GM18858 (cell line): ENCODE data around the gene EPX.

Source experiments
- ATAC-seq: cut with Tn5 transposase; IDR thresholded peaks from one replicate; pipeline ENCODE4 v1.9.1; 2021; ENCODE audit not compliant: unreplicated experiment

The EPX gene

GRCh38 chr17:58184986-58185761 is 7.4 kb upstream of the EPX start:
- no peak for ATAC-seq

- ATAC-seq = no peak
These were observed 5.9 kb upstream of the EPX start for GRCh38 chr17:58186591-58186990.

- ATAC-seq = no peak
These were observed 5.5 kb upstream of the EPX start for GRCh38 chr17:58187063-58187462.

DNA sequence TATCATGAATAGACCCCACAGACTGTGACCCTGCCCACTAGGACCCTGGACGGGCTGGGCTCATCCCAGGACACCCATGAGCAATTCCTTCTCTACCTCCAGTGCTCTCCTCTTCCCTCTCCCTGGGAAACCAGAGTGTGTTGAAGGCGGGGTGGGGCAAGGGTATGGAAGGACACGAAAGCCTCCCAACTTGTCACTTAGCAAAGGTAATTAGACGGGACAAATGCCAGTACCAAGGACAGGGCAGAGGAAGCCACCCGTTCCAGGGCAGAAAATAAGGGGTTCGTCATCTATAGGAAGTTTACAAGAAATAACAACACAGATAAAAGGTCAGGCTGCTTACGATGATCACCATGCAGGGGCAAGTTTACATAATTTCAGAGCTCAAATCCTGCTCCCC is 4.9 kb upstream of the EPX start:
- ATAC-seq = no peak

DNA sequence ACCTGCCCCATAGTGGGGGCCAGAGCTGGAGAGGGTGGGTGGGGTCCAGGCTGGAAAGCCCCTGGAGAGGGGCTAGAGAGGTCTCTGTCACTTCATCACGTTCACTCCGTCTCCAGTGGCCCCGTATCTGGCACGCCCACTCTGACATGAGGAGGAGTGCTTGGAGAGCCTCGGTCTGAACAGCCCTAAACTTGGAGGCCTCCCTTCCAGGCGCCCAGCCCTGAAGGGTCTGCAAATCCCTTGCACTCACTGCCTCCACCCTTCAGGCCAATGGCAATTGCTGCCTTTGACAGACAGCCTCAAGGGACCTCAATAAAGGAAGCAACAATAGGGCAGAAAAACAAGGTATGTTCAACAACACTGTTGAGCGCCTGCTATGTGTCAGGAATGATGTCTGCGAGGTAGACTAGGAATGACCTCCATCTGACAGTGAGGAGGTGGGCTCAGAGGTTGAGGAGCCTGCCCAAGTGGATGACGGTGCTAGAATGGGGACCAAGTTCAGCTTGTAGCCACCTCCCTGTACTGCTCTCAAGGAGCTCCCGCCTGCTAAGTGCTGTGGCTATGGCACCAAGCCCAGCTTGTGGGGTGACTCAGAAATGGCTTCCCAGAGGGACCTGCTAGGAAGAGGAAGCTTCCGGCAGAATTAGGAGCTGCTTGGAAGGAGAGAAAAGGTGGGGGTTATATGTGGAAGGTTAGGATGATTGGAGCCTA is 2.9 kb upstream of the EPX start:
- no peak for ATAC-seq

DNA sequence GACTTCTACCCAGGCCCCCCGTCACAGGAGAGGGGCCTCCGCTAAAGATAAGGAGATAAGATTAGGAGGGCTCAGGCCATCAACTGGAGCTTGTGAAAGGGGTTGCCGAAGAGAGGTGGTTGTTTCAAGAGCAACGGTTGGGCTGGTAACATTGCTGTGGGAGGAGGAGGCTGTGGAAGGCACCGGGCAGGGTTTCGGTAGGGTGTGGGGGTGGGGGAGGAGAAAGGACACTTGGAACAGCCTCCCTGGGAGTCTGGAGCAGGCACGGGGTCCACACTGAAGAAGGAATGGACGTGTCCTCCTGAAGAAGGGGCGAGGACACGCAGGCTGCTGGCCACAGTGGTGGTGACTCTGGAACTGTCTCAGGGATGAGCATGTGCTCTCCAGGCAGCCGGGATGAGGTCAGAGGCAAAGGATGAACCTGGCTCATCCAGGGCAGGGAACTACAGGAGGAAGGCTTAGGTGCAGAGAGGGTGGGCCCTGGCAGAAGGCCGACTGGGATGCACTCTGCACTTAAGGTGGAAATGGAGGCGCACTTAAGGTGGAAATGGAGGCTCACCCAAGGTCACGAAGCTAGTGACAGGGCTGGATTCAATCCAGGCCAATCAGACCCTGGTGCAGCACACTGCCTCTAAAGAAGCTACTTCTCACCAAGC is 1.2 kb upstream of the EPX start:
- no peak for ATAC-seq

DNA sequence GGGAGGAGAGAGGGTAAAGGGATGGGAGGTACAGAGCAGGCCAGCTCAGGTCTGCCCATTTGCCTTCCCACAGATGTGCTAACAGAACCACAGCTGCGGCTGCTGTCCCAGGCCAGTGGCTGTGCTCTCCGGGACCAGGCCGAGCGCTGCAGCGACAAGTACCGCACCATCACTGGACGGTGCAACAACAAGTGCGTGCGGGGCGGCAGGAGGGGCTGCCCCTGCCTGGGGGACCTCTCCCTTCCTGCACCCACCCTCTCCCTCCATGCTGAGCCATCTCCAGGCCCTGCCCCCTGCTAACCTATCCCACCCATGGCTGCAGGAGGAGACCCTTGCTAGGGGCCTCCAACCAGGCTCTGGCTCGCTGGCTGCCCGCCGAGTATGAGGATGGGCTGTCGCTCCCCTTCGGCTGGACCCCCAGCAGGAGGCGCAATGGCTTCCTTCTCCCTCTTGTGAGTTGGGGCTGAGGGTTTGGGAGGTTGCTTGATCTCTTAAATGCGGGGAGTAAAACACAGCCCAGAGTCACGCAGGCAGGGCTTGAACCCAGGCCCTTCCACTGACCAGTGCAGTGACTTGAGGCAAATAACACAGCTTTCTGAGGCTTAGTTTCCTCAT is 1.2 kb downstream of the EPX start:
- ATAC-seq = no peak

DNA sequence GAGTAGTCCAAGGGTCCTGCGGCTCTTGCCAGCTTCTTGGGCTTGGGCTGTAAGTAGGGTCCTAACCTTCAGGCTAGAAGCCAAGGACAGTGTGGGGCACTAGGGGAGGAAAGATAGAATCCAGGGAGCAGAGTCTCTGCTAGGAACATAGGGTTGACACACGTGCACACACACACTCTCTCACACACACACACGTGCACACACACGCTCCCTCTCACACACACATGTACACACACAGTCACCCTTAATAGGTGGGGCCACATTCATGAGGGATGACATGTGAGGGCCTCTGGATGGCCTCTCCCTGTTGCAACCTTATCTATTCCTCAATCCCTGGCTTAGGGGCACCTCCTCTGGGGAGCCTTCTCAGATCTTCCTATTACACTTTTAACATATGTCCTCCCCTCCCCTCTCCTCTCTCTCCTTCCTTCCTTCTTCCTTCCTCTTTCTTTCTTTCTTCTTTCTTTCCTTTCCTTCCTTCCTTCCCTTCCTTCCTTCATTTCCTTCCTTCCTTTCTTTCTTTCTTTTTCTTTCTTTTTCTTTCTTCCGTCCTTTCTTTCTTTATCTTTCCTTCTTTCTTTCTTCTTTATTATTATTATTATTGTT is 3.1 kb downstream of the EPX start:
- no peak for ATAC-seq

DNA sequence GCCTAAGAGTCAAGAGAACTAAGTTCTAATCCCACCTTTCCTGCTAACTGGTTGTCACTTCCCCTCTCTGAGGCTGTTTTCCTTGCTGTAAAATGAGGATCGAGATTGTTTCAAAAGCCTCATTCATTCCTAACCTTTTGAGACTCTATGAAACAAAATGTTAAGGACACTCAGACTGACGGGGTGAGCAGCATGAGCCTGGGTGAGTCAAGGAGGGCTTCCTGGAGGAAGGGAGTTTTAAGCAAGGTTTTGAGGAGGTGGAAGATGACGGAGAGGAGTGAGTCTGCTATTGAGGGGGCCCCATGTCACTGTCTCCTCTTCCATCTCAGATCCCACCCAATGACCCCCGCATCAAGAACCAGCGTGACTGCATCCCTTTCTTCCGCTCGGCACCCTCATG is 4.1 kb downstream of the EPX start:
- ATAC-seq = no peak

DNA sequence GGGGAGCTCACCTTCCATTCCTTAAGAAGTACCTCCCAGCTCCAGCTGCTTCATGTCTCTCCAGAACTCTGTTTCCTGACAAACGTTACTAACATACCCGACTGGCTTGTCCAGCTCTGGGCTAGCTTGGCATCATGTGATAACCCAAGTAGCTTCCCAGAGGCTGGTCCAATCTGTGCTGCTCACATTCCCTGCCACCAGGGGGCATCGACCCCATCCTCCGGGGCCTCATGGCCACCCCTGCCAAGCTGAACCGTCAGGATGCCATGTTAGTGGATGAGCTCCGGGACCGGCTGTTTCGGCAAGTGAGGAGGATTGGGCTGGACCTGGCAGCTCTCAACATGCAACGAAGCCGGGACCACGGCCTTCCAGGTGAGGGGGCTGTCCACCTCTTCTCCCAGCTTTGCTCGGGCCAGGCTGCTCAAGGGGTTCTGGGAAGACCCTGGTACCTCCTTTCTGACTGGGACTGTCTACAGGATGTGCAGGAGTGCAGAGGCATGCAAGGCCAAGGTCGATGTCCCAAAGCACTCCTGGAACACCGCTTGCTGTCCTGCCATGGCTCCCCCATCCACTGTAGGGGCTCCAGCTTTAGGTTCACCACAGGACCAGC is 7.6 kb downstream of the EPX start:
- no peak for ATAC-seq

DNA sequence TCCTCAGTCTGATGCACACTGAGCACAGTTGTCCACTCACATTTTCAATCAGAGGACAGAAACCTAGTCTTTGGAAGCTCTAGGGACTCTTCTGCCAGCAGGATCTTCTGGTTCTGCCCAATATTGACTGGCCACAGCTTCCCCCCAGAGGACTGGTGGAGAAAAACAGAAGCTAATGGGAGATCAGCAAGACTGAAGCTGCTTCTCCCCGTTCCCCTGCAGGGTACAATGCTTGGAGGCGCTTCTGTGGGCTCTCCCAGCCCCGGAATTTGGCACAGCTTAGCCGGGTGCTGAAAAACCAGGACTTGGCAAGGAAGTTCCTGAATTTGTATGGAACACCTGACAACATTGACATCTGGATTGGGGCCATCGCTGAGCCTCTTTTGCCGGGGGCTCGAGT is 10.3 kb downstream of the EPX start:
- ATAC-seq = no peak

- ATAC-seq = no peak
These were observed 12.3 kb downstream of the EPX start for GRCh38 chr17:58204796-58205195.

DNA sequence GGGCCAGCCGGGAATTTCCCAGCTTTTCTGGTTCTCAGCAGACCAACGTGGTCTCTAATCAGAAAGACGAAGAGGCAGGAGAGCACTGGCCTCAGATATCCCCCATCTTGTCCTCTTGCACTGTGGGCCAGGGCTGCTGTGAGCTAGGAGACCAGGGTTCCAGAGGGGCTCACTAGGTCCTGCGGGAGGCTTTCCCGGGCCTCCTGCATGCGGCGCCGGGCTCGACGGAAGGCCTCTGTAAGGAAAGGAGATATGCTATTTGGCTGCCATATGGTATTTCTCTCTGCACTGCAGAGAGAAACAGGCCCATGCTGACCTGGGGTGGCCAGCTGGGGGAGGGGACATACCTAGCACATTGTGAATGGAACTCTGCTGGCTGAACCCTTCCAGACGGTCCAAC is 13.4 kb downstream of the EPX start:
- no peak for ATAC-seq

- no peak for ATAC-seq
These were observed 14.9 kb downstream of the EPX start for GRCh38 chr17:58207451-58207850.

- ATAC-seq = no peak
These were observed 15.8 kb downstream of the EPX start for GRCh38 chr17:58208344-58208743.

- no peak for ATAC-seq
These were observed 18.4 kb downstream of the EPX start for GRCh38 chr17:58210922-58211321.

- ATAC-seq = no peak
These were observed 23.2 kb downstream of the EPX start for GRCh38 chr17:58215685-58216084.

DNA sequence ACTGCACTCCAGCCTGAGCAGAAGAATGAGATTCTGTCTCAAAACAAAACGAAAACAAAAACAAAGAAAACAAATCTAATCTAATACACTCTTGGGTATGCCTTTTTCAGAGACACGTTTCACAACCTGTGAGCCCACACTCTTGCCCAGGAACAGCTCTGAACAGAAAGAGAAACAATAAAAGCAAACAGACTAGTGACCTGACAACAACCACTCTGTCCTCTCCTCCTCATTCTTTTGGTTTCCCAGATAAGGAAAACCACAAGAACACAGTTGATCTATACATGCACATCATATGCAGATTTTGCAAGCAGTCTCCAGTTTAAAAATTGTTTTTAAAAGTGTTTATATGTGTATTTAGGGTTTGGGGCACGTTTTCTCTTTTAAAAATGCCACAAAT is 25.2 kb downstream of the EPX start:
- no peak for ATAC-seq

GRCh38 chr17:58219007-58219788 is 26.7 kb downstream of the EPX start, which contains the start of gene MKS1:
TSS of gene MKS1 (minus strand) at chr17:58219255. CDS start at chr17:58219230, 25 bp downstream.
- ATAC-seq = peak; percentile 84

- ATAC-seq = no peak
These were observed 27.3 kb downstream of the EPX start for GRCh38 chr17:58219789-58220183.
